HFF-Myc (cell line): Measurements from ENCODE around the gene KCNN3.
"Not testable (repeated sequence)": the region's sequence is repeated elsewhere in the genome, so short reads cannot be mapped to it uniquely, and the experiment has no call there.

Source experiments
- DNase-seq: peaks from one replicate; pipeline ENCODE4 v3.0.0-alpha.2; 2011; ENCODE audit warnings: low read depth; ENCODE audit errors: extremely low read depth
- H3K4me3 ChIP-seq: replicated peaks from 2 replicates; pipeline ENCODE4 v1.5.1; 2011; ENCODE audit warnings: low read depth, mild to moderate bottlenecking, control low read depth, low read length
- TF ChIP-seq, protein P1 (sequence below): IDR thresholded peaks from 2 replicates; pipeline ENCODE4 v1.5.1; 2012; ENCODE audit warnings: mild to moderate bottlenecking, low read depth, low read length, control low read depth; ENCODE audit errors: missing control alignments

Gene KCNN3

DNA sequence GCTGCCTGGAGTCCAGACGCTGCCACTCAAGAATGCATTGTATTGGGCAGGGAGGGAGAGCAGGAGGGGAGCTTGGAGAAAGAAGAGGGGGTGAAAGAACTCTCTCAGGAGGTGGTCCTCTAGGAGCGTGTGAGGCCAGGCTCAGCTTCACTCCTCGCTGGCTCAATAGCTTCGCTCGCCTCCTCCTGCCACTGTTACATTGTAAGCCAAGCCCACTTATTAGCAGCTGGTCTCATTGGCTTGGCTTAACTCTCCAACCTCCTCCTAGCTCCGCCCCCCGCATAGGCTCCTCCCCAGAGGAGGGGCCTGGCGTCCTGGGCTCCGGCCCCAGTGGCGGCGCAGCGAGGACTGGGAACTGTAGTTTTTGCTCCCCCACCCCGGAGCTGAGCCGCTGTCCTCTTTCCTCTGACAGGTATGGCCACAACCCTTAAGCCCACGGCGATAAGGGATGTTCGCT, at the start of gene KCNN3:
TSS of gene KCNN3 (minus strand) at position 167 of the 457 bp plus-strand sequence. CDS start 317 bp downstream, outside the sequence.
- H3K4me3 ChIP-seq: no peak within 1 kb of the TSS
- DNase-seq: peak; percentile 50
- TF ChIP-seq, protein P1, sequence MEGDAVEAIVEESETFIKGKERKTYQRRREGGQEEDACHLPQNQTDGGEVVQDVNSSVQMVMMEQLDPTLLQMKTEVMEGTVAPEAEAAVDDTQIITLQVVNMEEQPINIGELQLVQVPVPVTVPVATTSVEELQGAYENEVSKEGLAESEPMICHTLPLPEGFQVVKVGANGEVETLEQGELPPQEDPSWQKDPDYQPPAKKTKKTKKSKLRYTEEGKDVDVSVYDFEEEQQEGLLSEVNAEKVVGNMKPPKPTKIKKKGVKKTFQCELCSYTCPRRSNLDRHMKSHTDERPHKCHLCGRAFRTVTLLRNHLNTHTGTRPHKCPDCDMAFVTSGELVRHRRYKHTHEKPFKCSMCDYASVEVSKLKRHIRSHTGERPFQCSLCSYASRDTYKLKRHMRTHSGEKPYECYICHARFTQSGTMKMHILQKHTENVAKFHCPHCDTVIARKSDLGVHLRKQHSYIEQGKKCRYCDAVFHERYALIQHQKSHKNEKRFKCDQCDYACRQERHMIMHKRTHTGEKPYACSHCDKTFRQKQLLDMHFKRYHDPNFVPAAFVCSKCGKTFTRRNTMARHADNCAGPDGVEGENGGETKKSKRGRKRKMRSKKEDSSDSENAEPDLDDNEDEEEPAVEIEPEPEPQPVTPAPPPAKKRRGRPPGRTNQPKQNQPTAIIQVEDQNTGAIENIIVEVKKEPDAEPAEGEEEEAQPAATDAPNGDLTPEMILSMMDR: no peak

DNA sequence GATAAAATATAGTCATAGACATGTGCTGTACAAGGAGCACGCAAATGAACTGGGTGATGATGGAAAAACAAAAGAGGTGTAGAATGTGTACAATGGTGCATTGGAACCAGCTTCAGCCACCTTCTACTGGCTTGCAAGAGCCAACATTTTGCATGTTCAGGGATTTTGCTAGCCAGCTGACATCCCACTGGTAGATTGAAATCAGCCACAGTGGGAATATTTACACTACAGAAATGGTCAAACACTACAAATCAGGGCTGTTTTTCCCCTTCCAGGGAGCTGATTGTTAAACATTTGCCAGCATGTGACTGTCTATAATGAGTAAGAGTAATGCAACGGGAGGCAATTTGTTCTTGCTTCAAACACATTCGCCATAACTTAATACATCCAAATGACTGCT, 43.2 kb upstream of the KCNN3 start:
- no peak for DNase-seq
- H3K4me3 ChIP-seq: no peak overlapping the region
- TF ChIP-seq, protein P1: no peak

DNA sequence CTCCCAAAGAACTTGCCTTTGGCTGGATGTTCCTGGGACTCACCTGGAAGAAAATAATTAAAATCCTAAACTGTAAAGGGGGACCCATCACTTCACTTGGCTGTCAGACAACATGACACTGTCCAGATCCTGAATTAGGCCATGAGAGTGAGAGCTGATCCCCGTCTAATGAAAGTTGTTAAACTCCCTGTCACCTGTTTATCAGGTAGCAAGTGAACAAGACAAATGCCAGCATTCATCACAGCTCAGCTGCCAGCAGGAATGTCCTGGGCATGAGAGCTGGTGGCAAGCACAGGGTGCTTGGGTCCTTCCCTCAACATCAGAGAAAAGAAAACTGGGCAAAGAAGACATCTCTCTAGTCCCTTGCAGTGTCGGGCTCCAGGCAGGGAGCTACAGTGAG, 42.7 kb upstream of the KCNN3 start:
- TF ChIP-seq, protein P1: no peak
- no peak overlapping the region for H3K4me3 ChIP-seq
- no peak for DNase-seq

DNA sequence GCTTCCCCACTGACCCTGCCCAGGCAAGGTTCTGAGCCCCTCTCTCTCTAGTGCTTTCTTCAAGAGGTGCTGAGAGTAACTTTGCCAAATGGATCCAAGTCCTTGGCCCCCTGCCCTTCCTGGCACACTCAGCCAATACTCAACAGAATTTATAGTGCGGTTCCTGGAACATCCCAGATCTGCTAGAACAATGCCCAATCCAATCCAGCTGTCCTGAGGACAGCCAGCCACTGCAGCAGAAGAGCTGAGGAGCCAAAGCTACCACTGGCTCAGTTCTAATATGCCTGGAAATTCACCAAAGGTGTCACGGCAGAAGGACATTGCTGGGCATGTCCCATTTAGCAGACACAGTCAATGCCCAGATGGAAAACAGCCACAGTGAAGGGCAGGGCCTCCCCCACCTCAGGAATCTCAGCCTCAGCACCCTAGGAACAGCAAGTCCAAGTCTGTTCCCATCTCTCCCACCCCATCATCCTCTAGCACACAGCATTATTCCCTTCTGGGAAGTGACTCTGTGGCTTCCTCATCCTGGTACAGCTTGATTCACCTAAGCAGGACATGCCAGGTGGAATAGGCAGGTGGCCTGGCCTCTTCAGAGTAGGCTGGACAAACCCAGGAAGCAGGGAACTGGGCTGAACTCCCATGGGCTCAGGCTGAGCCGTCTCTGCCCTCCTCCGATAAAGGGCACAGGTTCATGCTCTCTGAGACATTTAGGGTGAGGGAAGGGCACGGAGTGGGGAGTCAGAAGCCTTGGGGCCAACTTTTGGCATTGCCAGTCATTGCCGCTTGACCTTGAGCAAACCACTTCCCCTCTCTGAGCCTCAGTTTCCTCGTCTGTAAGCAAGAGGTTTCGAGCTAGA, 41.8 kb upstream of the KCNN3 start:
- no peak overlapping the region for H3K4me3 ChIP-seq
- DNase-seq: no peak
- TF ChIP-seq, protein P1: no peak

DNA sequence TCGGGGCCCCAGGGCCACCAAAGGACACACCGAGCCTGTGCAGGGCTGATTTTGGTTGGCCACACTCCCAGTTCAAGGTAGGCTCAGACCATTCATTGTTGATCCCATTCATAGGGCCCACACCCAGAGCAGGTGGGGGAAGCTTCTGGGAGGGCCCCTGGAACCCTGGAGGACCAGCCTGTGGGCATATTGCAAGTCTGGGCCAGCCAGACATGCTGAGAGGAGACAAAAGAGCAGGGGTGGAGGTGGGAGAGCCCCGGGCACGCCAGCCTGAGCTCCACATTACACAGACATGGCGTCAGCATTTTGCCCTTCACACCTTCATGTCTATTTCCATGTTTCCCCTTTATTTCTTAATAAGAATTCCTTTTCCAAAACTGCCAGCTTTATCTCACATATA, 40.8 kb upstream of the KCNN3 start:
- no peak overlapping the region for H3K4me3 ChIP-seq
- TF ChIP-seq, protein P1: no peak
- DNase-seq: no peak

DNA sequence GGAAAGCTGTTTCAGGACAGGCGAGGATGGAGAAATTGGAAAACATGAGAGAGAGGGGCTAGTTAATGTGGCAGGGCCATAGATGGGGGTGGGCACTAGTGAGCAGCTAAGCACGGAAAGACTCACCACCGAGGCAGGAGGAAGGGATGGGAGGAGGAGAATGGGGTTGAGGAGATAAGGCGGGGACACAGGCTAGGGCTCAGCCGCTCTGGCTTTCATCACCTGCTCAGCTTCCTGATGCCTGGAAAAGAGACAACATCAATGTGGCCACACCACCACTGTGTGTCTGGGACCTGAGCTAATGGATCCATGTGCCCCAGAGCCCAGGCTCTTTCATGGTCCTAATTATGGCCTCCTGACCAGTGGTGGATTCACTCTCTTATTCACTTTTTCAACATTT, 38.9 kb upstream of the KCNN3 start:
- no peak for DNase-seq
- TF ChIP-seq, protein P1: no peak
- no peak overlapping the region for H3K4me3 ChIP-seq

DNA sequence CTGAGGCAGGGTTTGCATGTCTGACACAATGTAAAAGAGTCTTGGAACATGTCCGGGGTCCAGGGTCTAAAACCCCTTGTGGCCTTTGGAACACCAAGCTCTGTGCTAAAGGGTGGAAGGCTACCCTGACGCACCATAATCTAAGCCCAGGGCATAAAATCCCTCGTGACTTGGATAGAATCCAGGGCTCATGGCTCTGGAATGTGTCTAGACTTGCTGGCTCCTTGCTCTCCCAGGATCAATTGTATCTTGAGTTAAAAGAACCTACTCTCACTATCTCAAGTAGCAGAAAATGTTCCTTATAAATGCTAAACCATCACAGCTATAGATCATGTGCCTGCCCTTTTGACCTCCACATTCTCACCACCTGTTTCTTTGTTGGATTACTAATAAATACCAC, 38.0 kb upstream of the KCNN3 start:
- DNase-seq: not testable (repeated sequence)

More for the DNA sequence above, 38.0 kb upstream of the KCNN3 start:
- not testable (repeated sequence) for H3K4me3 ChIP-seq
